Neural cell (in vitro differentiated cells): Measurements from ENCODE around the gene OR13C2.

Experiments
- EP300 ChIP-seq: fragments of 450-650 bp; conservative IDR thresholded peaks from 2 replicates; pipeline ENCODE4 v1.6.1; 2014; ENCODE audit warnings: antibody characterized with exemption, mild to moderate bottlenecking, moderate library complexity; ENCODE audit not compliant: poor library complexity, severe bottlenecking
- EZH2 ChIP-seq: fragments of 200-600, 300-800 bp; shearing (Covaris generic), sonication (generic); IDR thresholded peaks from 2 replicates; pipeline ENCODE4 v1.6.1; 2014; ENCODE audit warnings: antibody characterized with exemption, low read length, borderline replicate concordance, mild to moderate bottlenecking; ENCODE audit not compliant: insufficient read depth, poor library complexity, severe bottlenecking
- MXI1 ChIP-seq: fragments of 450-650 bp; conservative IDR thresholded peaks from 2 replicates; pipeline ENCODE4 v1.6.1; 2014; ENCODE audit warnings: antibody characterized with exemption, mild to moderate bottlenecking; ENCODE audit not compliant: poor library complexity, severe bottlenecking
- POLR2AphosphoS5 ChIP-seq: IDR thresholded peaks from 2 replicates; pipeline ENCODE4 v1.6.1; 2012
- RAD21 ChIP-seq: fragments of 450-650 bp; conservative IDR thresholded peaks from 2 replicates; pipeline ENCODE4 v1.6.1; 2014; ENCODE audit warnings: antibody characterized with exemption, mild to moderate bottlenecking, moderate library complexity
- TAF1 ChIP-seq: IDR thresholded peaks from 2 replicates; pipeline ENCODE4 v1.6.1; 2012; ENCODE audit warnings: low read depth
- TF ChIP-seq, protein P1 (sequence below): fragments of 450-650 bp; IDR thresholded peaks from 2 replicates; pipeline ENCODE4 v1.5.1; 2014; ENCODE audit warnings: antibody characterized with exemption, mild to moderate bottlenecking, moderate library complexity; ENCODE audit not compliant: poor library complexity, severe bottlenecking
- TF ChIP-seq, protein P2 (sequence below): IDR thresholded peaks from 2 replicates; pipeline ENCODE4 v1.6.1; 2012; ENCODE audit warnings: borderline replicate concordance

DNA sequence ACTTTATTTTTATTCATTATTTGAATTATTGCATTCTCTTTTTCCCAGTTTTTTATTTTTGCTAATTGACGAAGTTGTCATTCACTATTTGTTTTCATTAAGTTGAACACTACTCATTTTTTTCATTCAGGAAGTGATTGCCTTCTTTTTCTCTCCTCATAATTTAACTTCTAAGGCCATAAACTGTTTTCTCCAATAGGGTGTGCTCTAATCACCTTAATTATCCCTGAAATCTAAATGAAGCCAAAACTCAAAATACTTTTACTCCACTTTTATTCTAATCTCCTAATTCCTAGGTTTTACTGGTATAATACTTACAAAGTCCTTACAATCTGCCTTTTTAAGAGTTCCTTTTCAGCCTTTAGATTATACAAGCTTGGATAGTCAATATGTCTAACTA, 2.9 kb upstream of the OR13C2 start:
- TF ChIP-seq, protein P1, sequence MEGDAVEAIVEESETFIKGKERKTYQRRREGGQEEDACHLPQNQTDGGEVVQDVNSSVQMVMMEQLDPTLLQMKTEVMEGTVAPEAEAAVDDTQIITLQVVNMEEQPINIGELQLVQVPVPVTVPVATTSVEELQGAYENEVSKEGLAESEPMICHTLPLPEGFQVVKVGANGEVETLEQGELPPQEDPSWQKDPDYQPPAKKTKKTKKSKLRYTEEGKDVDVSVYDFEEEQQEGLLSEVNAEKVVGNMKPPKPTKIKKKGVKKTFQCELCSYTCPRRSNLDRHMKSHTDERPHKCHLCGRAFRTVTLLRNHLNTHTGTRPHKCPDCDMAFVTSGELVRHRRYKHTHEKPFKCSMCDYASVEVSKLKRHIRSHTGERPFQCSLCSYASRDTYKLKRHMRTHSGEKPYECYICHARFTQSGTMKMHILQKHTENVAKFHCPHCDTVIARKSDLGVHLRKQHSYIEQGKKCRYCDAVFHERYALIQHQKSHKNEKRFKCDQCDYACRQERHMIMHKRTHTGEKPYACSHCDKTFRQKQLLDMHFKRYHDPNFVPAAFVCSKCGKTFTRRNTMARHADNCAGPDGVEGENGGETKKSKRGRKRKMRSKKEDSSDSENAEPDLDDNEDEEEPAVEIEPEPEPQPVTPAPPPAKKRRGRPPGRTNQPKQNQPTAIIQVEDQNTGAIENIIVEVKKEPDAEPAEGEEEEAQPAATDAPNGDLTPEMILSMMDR = no peak
- TF ChIP-seq POLR2AphosphoS5 = no peak
- TF ChIP-seq, protein P2, sequence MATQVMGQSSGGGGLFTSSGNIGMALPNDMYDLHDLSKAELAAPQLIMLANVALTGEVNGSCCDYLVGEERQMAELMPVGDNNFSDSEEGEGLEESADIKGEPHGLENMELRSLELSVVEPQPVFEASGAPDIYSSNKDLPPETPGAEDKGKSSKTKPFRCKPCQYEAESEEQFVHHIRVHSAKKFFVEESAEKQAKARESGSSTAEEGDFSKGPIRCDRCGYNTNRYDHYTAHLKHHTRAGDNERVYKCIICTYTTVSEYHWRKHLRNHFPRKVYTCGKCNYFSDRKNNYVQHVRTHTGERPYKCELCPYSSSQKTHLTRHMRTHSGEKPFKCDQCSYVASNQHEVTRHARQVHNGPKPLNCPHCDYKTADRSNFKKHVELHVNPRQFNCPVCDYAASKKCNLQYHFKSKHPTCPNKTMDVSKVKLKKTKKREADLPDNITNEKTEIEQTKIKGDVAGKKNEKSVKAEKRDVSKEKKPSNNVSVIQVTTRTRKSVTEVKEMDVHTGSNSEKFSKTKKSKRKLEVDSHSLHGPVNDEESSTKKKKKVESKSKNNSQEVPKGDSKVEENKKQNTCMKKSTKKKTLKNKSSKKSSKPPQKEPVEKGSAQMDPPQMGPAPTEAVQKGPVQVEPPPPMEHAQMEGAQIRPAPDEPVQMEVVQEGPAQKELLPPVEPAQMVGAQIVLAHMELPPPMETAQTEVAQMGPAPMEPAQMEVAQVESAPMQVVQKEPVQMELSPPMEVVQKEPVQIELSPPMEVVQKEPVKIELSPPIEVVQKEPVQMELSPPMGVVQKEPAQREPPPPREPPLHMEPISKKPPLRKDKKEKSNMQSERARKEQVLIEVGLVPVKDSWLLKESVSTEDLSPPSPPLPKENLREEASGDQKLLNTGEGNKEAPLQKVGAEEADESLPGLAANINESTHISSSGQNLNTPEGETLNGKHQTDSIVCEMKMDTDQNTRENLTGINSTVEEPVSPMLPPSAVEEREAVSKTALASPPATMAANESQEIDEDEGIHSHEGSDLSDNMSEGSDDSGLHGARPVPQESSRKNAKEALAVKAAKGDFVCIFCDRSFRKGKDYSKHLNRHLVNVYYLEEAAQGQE = no peak
- no peak for TF ChIP-seq EZH2
- TF ChIP-seq MXI1 = no peak
- no peak for TF ChIP-seq EP300
- no peak for TF ChIP-seq TAF1
- TF ChIP-seq RAD21 = no peak
